ACC112 (cell line): ENCODE measurements around the gene COQ9.
"Not testable (repeated sequence)": the region's sequence is repeated elsewhere in the genome, so short reads cannot be mapped to it uniquely, and the experiment has no call there.

Experiments
- H2AFZ ChIP-seq: fragments of 200-600 bp; sonication (generic); one replicate; pipeline ENCODE4 v1.6.0; 2017; ENCODE audit warnings: antibody characterized with exemption, low read length; ENCODE audit not compliant: unreplicated experiment
- H3K27ac ChIP-seq: fragments of 200-600 bp; sonication (generic); 2 replicates; pipeline ENCODE4 v1.5.1; 2014; ENCODE audit warnings: low read depth, mild to moderate bottlenecking, antibody characterized with exemption, low read length, moderate library complexity
- H3K27me3 ChIP-seq: fragments of 200-600 bp; sonication (generic); 2 replicates; pipeline ENCODE4 v1.6.1; 2014; ENCODE audit warnings: mild to moderate bottlenecking, antibody characterized with exemption, low read length, moderate library complexity, mixed read lengths; ENCODE audit not compliant: insufficient read depth
- H3K36me3 ChIP-seq: fragments of 200-600 bp; sonication (generic); 2 replicates; pipeline ENCODE4 v1.6.1; 2016; ENCODE audit warnings: mild to moderate bottlenecking, antibody characterized with exemption, low read length, moderate library complexity, mixed read lengths; ENCODE audit not compliant: insufficient read depth
- H3K4me1 ChIP-seq: fragments of 200-600 bp; sonication (generic); one replicate; pipeline ENCODE4 v1.6.1; 2016; ENCODE audit warnings: low read length, mixed read lengths; ENCODE audit not compliant: insufficient read depth, unreplicated experiment, control insufficient read depth
- H3K4me3 ChIP-seq: fragments of 200-600 bp; sonication (generic); 2 replicates; pipeline ENCODE4 v1.5.1; 2014; ENCODE audit warnings: mild to moderate bottlenecking, low read depth, low read length
- H3K79me2 ChIP-seq: fragments of 200-600 bp; sonication (generic); one replicate; pipeline ENCODE4 v1.6.0; 2016; ENCODE audit warnings: low read length; ENCODE audit not compliant: control insufficient read depth, unreplicated experiment, insufficient read depth

COQ9 gene

DNA sequence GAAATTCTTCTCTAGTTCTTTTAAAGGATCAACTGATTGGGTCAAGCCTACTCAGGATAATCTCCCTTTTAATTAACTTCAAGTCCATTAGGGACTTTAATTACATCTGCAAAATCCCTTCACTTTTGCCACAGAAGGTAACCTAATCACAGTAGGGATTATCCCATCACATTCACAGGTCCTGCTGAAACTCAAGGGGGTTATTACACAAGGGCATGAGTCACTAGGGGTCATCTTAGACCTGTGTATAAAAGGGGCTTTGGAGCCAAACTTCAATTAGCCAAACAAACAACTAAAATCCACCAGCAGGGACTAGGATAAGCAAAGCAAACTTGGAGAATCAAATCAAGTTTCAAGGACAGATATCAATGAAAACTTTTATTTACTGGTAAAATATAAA is 19.5 kb upstream of the COQ9 start:
- Histone ChIP-seq H3K79me2 (no peaks in the 10 kb centered on the region), H2AFZ (no peak overlapping the region), H3K4me1 (no peaks in the 10 kb centered on the region), H3K36me3 (peaks cover 7% of the 10 kb centered on the region; the same call in 1 of the 2 replicates), H3K4me3 (no peak overlapping the region), H3K27me3 (no peaks in the 10 kb centered on the region), H3K27ac (no peak overlapping the region)

DNA sequence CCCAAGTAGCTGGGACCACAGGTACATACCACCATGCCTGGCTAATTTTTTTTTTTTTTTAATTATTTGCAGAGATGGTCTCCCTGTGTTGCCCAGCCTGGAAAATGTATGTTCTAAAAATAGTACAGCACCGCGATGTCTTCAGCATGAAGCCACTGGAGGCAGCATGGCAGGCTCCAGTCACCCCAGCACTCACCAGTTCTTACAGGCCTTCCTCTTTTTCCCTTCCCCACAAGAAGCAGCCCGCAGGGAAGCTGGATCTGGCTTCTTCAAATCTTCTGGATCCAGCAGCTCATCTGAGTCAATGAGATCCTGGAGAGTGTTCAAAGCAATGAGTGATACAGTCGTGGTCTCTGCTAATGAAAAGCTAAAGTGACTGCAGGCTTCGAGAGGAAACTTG is 16.3 kb upstream of the COQ9 start:
- Histone ChIP-seq H3K4me1 (no peaks in the 10 kb centered on the region), H3K36me3 (peaks cover 15% of the 10 kb centered on the region), H3K27ac (no peak overlapping the region), H2AFZ (no peak overlapping the region), H3K27me3 (no peaks in the 10 kb centered on the region), H3K4me3 (no peak overlapping the region), H3K79me2 (no peaks in the 10 kb centered on the region)

DNA sequence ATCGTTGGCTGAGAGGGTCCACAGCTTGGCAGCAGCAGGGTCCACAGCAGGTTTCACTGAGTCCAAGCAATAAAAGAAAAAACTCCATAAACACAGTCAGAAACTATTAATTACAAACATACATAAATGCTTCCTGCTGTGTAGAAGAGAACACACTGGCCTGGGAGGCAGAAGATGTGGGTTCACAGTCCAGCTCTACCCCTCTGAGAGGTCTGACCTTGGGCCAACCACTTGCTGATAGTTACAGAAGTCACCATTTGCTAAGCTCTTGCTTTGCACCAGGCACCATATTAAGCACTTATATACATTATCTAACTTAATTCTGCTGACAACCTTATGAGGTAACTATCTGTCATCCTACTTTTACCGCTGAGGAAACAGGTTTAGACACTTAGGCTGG is 14.8 kb upstream of the COQ9 start:
- no peaks in the 10 kb centered on the region for H3K27me3 ChIP-seq
- no peaks in the 10 kb centered on the region for H3K4me1 ChIP-seq
- no peaks in the 10 kb centered on the region for H3K79me2 ChIP-seq
- H2AFZ ChIP-seq: no peak overlapping the region
- no peak overlapping the region for H3K4me3 ChIP-seq
- peaks cover 15% of the 10 kb centered on the region for H3K36me3 ChIP-seq
- H3K27ac ChIP-seq: no peak overlapping the region

DNA sequence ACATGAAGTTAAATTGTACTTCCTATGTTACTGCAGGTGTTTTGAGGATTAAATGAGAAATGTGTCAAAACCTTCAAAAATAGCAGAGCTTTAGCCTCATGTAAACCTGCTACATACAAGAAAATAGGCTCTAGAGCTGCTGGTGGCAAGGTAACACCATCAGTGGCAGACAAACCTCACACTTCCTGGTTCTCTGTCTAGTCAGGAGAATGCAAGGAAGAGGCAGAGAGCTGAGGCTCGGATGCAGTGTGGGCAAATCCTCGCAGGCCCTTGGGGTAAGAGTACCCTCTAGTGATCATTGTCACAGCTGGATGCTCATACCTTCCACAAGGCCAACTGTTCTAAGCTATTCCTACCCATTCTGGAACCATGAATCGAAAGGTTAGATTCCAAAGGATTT is 14.3 kb upstream of the COQ9 start:
- H3K36me3 ChIP-seq: peaks cover 12% of the 10 kb centered on the region
- no peaks in the 10 kb centered on the region for H3K79me2 ChIP-seq
- no peak overlapping the region for H3K27ac ChIP-seq
- no peak overlapping the region for H2AFZ ChIP-seq
- no peaks in the 10 kb centered on the region for H3K4me1 ChIP-seq
- H3K27me3 ChIP-seq: no peaks in the 10 kb centered on the region
- H3K4me3 ChIP-seq: no peak overlapping the region

DNA sequence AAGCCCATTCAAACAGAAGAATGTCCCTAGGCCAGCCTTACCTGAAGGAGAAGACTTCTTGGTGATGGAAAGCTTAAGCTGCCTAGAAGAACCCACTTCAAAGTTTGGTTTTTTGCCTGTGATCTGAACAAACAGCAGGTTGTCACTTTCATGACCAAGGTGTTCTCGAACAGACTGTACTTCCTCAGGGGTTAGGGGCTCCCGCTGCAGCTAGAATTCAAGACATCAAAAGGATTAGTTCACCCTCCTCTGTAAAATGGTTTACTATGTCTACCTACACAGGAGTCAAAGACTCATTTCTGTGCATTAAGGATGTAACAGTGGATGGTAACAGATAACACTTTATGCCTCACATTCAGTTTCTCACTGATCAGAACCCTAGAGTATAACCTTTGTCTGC is 13.3 kb upstream of the COQ9 start:
- peaks cover 15% of the 10 kb centered on the region for H3K36me3 ChIP-seq

GRCh38 chr16:57435838-57436237 is 11.4 kb upstream of the COQ9 start:
- no peaks in the 10 kb centered on the region for H3K27me3 ChIP-seq
- H3K4me3 ChIP-seq: no peak overlapping the region
- no peak overlapping the region for H3K27ac ChIP-seq
- peaks cover 24% of the 10 kb centered on the region for H3K36me3 ChIP-seq
- peaks cover 2% of the 10 kb centered on the region for H3K79me2 ChIP-seq
- no peak overlapping the region for H2AFZ ChIP-seq
- H3K4me1 ChIP-seq: no peaks in the 10 kb centered on the region

More for the DNA sequence above, 13.3 kb upstream of the COQ9 start:
- Histone ChIP-seq H3K79me2 (no peaks in the 10 kb centered on the region), H2AFZ (no peak overlapping the region), H3K27me3 (no peaks in the 10 kb centered on the region), H3K4me3 (no peak overlapping the region), H3K27ac (no peak overlapping the region), H3K4me1 (no peaks in the 10 kb centered on the region)

GRCh38 chr16:57439947-57440346 is 7.3 kb upstream of the COQ9 start:
- not testable (repeated sequence) for H3K4me3 ChIP-seq, H3K27ac ChIP-seq, H2AFZ ChIP-seq, H3K4me1 ChIP-seq, H3K27me3 ChIP-seq
- Histone ChIP-seq H3K79me2 (peaks cover 36% of the 10 kb centered on the region), H3K36me3 (peaks cover 25% of the 10 kb centered on the region)

DNA sequence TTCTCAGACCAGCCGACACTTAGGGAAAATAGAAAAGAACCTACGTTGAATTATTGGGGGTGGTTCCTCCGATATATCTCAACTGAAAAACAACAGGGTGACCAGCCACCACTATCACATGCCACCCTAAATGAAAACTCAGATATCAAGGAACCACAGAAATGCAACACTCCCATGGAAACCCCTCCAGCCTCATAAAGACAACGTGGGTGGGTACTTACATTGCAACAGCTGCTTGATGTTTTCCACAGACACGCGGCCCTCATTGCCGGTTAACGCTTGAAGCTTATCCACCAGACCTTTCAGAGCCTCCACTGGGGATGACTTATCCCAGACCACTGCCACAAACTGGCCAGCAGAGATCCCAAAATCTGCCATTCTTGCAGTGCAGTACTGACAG is 6.7 kb upstream of the COQ9 start:
- not testable (repeated sequence) for H3K27ac ChIP-seq, H3K4me1 ChIP-seq, H2AFZ ChIP-seq, H3K4me3 ChIP-seq, H3K27me3 ChIP-seq
- peaks cover 25% of the 10 kb centered on the region for H3K36me3 ChIP-seq
- H3K79me2 ChIP-seq: peaks cover 41% of the 10 kb centered on the region

DNA sequence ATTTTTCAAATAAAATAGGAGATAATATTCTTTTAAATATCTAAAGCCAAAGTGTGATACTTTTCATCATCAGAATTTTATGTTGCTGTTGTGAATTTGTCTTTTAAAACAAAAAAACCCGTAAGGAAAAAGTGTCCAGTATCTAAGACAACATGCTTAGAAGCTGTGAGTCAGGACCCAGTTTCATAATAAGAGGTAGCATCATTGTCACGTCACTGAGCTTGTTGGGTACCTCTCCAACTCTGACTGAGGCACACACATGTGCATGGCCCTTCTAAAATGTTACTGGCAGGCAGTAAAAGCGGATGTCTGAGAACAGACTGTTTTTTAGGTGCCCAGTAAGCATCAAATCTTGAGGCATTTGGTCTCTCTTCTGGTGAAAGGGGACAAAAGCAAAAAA is 2.6 kb upstream of the COQ9 start:
- Histone ChIP-seq H3K27ac (peak overlapping the region; percentile 20; the same call in 1 of the 2 replicates), H3K4me1 (peaks cover 14% of the 10 kb centered on the region), H2AFZ (no peak overlapping the region), H3K27me3 (no peaks in the 10 kb centered on the region), H3K79me2 (peaks cover 76% of the 10 kb centered on the region), H3K36me3 (peaks cover 17% of the 10 kb centered on the region), H3K4me3 (no peak overlapping the region)

DNA sequence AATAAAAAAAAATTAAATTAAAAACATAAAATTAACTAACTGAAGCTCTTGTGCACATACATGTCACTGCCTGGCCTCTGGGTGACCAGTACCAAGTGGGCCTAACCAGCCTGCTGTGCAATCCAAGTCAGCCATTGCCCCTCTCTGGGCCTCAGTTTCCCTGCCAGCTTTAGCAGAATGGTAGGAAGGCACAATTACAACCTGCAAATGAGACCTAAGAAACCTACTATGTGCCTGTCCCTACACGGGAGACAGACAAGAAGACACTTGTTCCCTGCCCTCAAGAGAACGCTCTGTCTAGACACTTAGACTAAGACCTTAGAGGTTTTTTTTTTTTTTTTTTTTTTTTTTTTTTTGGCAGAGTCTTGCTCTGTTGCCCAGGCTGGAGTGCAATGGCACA is 1.8 kb upstream of the COQ9 start:
- no peak overlapping the region; the same call in 1 of the 2 replicates for H3K4me3 ChIP-seq
- H3K27ac ChIP-seq: no peak overlapping the region

DNA sequence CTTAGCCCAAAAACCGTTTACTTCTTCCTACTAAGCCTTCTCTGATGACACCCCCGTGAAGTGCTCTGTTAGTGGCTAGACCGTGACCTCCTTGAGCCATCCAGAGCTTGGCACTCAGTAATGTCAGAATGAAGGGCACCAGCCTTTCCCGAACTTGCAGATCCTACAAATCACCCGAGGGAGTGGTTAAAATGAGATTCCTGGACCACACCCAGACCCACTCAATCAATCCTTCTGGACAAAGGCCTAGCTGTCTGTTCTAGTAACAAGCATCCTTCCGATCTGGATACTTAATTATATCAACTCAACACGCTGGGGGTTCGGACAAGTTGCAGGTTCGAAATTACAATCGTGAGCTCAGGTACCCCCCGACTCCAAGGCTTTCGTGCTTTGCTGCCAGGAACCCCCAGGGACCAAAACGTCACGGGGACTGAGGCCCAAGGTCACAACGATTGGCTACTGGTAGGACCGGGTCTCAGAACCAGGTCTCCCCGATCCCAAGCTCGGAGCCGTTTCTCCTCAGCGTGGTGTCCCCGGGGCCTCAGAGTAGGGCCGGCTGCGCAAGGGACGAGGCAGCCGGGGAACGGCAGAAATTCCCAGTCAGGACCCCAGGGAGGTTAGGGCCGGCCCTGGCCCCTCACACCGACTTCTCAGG is 621 bp upstream of the COQ9 start:
- Histone ChIP-seq H2AFZ (peak overlapping the region; percentile 82), H3K27ac (peak overlapping the region; percentile 50; the same call in 1 of the 2 replicates)

More for the DNA sequence above, 1.8 kb upstream of the COQ9 start:
- Histone ChIP-seq H2AFZ (no peak overlapping the region), H3K79me2 (peaks cover 76% of the 10 kb centered on the region), H3K27me3 (no peaks in the 10 kb centered on the region), H3K36me3 (peaks cover 15% of the 10 kb centered on the region), H3K4me1 (peaks cover 14% of the 10 kb centered on the region)

More for the DNA sequence above, 621 bp upstream of the COQ9 start:
- peaks cover 14% of the 10 kb centered on the region for H3K4me1 ChIP-seq
- H3K4me3 ChIP-seq: peak overlapping the region; percentile 95
- peaks cover 9% of the 10 kb centered on the region for H3K36me3 ChIP-seq
- H3K79me2 ChIP-seq: peaks cover 66% of the 10 kb centered on the region
- H3K27me3 ChIP-seq: no peaks in the 10 kb centered on the region
